ELF-1 (cell line): ENCODE measurements around the gene PLBD2.
"Not testable (repeated sequence)": the region's sequence is repeated elsewhere in the genome, so short reads cannot be mapped to it uniquely, and the experiment has no call there.

Experiments
- DNase-seq: peaks from one replicate; pipeline ENCODE4 v3.0.0-alpha.2; 2016; ENCODE audit warnings: low read depth, low spot score

PLBD2 gene

GRCh38 chr12:113334786-113335539 lies 23.4 kb upstream of the PLBD2 start, which contains the start of gene SLC8B1:
Gene SLC8B1 (minus strand): TSS chr12:113335109. CDS start chr12:113332878, 2,231 bp downstream.
- peak; percentile 83 for DNase-seq

GRCh38 chr12:113339540-113339939 lies 18.8 kb upstream of the PLBD2 start:
- no peak for DNase-seq

GRCh38 chr12:113340061-113340460 lies 18.3 kb upstream of the PLBD2 start:
- no peak for DNase-seq

- no peak for DNase-seq
Observed at GRCh38 chr12:113341535-113341934, 16.9 kb upstream of the PLBD2 start.

- no peak for DNase-seq
Observed at GRCh38 chr12:113345318-113345717, 13.1 kb upstream of the PLBD2 start.

- DNase-seq: no peak
Observed at GRCh38 chr12:113346353-113346752, 12.0 kb upstream of the PLBD2 start.

- DNase-seq: no peak
Observed at GRCh38 chr12:113347107-113347506, 11.3 kb upstream of the PLBD2 start.

GRCh38 chr12:113347892-113348291 lies 10.5 kb upstream of the PLBD2 start:
- DNase-seq: no peak

GRCh38 chr12:113348849-113349536 lies 9.4 kb upstream of the PLBD2 start:
- no peak for DNase-seq

GRCh38 chr12:113351089-113351488 lies 7.3 kb upstream of the PLBD2 start:
- DNase-seq: no peak

GRCh38 chr12:113354192-113354591 lies 4.2 kb upstream of the PLBD2 start:
- DNase-seq: not testable (repeated sequence)

GRCh38 chr12:113359133-113359938 lies 949 bp downstream of the PLBD2 start:
- DNase-seq: no peak

- DNase-seq: no peak
Observed at GRCh38 chr12:113359939-113360748, 1.8 kb downstream of the PLBD2 start.

- DNase-seq: no peak
Observed at GRCh38 chr12:113361574-113362370, 3.4 kb downstream of the PLBD2 start.

- no peak for DNase-seq
Observed at GRCh38 chr12:113364698-113365097, 6.3 kb downstream of the PLBD2 start.

- no peak for DNase-seq
Observed at GRCh38 chr12:113365639-113366395, 7.4 kb downstream of the PLBD2 start.

- no peak for DNase-seq
Observed at GRCh38 chr12:113366827-113367226, 8.4 kb downstream of the PLBD2 start.

GRCh38 chr12:113368331-113368730 lies 9.9 kb downstream of the PLBD2 start:
- DNase-seq: no peak

- no peak for DNase-seq
Observed at GRCh38 chr12:113369391-113369985, 11.1 kb downstream of the PLBD2 start.
